AG04450 (cell line): ENCODE data around the gene TULP4. TPM values are rescaled to one million over a fixed set of nuclear protein-coding genes. Genes with fewer than 3 reads are reported as not detected.

Experiments
- CTCF ChIA-PET: fragments of 300-600, 350-600 bp; formaldehyde crosslinking; extraction: SDS; loops from one replicate; lab custom pipeline; 2022; ENCODE audit warnings: antibody characterized with exemption, inconsistent platforms; lab: Charles Lee
- POLR2A ChIA-PET: fragments of 350-600 bp; formaldehyde crosslinking; extraction: SDS; loops from one replicate; lab custom pipeline; 2021; ENCODE audit warnings: antibody characterized with exemption, inconsistent platforms; lab: Yijun Ruan, JAX
- DNase-seq: peaks from one replicate; pipeline ENCODE4 v3.0.0-alpha.2; 2011; ENCODE audit warnings: low read depth, low spot score
- H3K27ac ChIP-seq: one replicate; pipeline ENCODE4 v1.5.1; 2012; ENCODE audit warnings: low read depth, low read length, control low read depth
- H3K27me3 ChIP-seq: one replicate; pipeline ENCODE4 v1.6.0; 2012; ENCODE audit warnings: low read length; ENCODE audit not compliant: control insufficient read depth, insufficient read depth
- H3K4me3 ChIP-seq: 2 replicates; pipeline ENCODE4 v1.5.1; 2011; ENCODE audit warnings: mild to moderate bottlenecking, low read depth, low read length, control low read depth
- H3K9me3 ChIP-seq: 2 replicates; pipeline ENCODE4 v1.5.1; 2012; ENCODE audit warnings: low read length; ENCODE audit not compliant: control insufficient read depth, insufficient read depth
- polyA plus RNA-seq: library from polyadenylated mRNA; depleted of rRNA; stranded (reverse); fragments of >200 nt; gene quantifications from 2 replicates; pipeline ENCODE4 v1.2.3, GENCODE V29; 2011
- TF ChIP-seq, protein P1 (sequence below): IDR thresholded peaks from 2 replicates; pipeline ENCODE4 v1.5.1; 2011; ENCODE audit warnings: low read depth, low read length, control low read depth, inconsistent platforms

TULP4 gene
- polyA plus RNA-seq, 1 experiment: 15.9 TPM

DNA sequence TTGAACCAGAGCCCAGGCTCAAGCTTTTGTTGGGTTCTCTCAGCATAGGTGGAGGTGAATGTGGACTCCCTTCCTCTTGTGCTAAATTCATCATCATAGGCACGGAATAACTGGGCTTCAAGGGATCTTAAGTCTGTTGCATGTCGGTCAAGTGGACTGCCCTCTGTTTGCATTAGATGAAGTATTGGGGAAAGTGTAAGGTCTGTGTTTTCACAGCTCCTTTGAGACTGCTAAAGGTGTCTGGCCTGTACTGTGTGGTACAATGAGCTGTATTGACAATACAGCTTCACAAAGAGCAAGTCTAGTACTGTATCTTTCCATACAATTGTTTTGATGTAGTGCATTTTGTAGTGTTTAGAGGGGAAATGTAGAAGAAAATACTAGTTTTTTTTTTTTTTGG, 34.3 kb upstream of the TULP4 start:
- Histone ChIP-seq H3K9me3 (no peaks in the 10 kb centered on the region), H3K27me3 (no peaks in the 10 kb centered on the region), H3K4me3 (no peak overlapping the region), H3K27ac (no peak overlapping the region)
- DNase-seq: no peak
- ChIA-PET POLR2A (no interaction called here), CTCF (interaction anchor here (0.6 to 1.3 kb wide), 5 partner anchors 16 to 241 kb away, joined by 3 to 4 read pairs (median 3); no protein-coding TSS in a partner anchor)
- TF ChIP-seq, protein P1, sequence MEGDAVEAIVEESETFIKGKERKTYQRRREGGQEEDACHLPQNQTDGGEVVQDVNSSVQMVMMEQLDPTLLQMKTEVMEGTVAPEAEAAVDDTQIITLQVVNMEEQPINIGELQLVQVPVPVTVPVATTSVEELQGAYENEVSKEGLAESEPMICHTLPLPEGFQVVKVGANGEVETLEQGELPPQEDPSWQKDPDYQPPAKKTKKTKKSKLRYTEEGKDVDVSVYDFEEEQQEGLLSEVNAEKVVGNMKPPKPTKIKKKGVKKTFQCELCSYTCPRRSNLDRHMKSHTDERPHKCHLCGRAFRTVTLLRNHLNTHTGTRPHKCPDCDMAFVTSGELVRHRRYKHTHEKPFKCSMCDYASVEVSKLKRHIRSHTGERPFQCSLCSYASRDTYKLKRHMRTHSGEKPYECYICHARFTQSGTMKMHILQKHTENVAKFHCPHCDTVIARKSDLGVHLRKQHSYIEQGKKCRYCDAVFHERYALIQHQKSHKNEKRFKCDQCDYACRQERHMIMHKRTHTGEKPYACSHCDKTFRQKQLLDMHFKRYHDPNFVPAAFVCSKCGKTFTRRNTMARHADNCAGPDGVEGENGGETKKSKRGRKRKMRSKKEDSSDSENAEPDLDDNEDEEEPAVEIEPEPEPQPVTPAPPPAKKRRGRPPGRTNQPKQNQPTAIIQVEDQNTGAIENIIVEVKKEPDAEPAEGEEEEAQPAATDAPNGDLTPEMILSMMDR: no peak

DNA sequence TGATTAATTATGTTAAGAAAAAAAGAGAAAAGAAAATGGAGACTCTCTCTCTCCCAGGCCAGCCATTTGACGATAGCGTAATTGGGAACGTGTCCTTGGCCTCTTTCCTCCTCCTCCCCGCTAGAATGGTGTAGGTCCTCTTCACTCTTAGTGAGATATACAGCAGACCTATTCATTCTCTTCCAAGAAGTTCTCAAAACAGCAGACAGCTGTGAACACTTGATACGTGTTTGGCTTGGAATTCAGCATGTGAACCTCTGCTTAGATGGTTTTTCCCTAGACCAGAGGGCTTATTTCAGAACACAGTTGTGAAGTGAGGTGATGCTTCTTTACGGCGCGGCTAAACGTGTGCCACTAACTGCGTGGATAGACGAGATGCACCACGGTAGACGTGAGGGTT, 32.6 kb upstream of the TULP4 start:
- Histone ChIP-seq H3K27ac (no peak overlapping the region), H3K9me3 (no peaks in the 10 kb centered on the region), H3K27me3 (no peaks in the 10 kb centered on the region), H3K4me3 (no peak overlapping the region)
- ChIA-PET POLR2A (no interaction called here), CTCF (interaction anchor here (1.3 kb wide), 1 partner anchor 58 kb away, joined by 3 read pairs; no protein-coding TSS in a partner anchor)
- TF ChIP-seq, protein P1: no peak
- no peak for DNase-seq

DNA sequence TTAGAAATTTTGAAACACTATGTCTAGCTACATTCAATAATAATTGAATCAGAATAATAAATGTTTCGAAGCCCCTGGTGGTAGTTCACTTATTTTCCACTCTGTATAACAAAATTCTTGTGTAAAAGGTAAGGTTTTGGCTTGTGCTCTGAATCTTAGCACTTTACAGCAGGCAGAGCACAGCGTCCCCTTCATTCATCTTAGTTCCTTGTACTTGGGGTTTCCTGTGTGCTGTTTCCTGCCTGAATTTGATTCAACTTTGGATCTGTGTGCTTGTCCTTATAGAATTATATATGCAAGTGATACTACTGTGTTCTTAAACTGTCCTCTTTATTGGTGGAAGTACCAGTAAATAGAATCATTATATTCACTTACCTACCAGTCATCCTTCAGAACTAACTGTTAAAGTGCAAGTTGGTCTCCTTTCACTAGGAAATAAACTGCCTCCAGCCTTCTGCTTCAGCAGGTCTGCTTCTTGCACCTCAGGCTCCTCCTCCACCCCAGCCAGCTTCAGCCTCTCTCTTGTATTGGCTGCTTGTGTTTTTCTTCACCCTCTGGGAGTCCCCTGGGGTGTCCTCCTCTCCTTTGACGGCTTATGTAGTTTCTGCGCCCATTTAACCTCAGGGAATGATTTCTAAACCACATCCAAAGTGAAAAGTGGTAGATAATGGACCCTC, 28.8 kb upstream of the TULP4 start:
- no peak for DNase-seq
- H3K27me3 ChIP-seq: no peaks in the 10 kb centered on the region
- H3K9me3 ChIP-seq: no peaks in the 10 kb centered on the region
- H3K4me3 ChIP-seq: no peak overlapping the region
- TF ChIP-seq, protein P1: no peak
- CTCF ChIA-PET: no interaction called here
- H3K27ac ChIP-seq: peak overlapping the region; percentile 92
- POLR2A ChIA-PET: no interaction called here

DNA sequence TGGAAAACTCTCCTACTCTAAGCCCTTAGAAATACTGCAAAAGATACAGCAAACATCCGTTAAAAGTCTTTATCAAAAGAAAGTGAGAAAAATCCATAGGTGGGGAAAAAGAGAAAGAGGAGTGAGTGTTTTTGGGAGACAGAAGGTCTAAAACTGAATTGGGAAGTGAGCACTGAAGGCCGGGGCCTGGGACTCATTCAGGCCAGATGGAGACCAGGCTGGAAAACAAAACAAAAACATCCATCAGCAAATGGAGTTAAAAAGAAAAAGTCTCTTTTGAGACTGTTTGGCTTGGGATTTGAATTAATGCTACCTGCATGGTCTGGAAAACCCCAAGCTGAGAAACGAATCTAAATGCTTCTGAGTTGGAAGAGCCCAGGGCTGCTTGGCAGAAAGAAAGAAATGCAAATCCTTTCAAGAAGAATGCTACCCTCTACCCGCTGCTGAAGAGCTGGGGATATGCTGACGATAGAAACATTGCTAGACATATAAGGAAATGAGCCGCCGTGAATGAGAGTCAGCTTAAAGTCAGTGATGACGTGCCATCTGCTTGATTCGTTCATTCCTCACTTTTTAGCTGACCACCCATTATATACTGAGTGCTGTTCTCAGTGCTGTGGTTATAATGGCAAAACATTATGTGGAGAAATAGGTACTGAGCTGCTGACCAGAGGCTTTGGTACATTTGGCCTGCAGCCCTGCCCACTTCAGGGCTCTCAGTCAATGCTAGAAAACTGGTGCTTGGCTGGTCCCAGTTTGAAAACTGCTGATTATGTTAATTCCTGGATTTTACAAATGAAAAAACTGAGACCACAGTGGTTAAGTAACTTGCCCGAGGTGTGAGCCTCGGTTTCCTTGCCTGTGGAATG, 28.0 kb upstream of the TULP4 start:
- TF ChIP-seq, protein P1: no peak
- H3K27me3 ChIP-seq: no peaks in the 10 kb centered on the region
- H3K4me3 ChIP-seq: peak overlapping the region; percentile 14; the same call in 1 of the 2 replicates
- H3K27ac ChIP-seq: peak overlapping the region; percentile 92
- peak; percentile 88 for DNase-seq
- ChIA-PET POLR2A (no interaction called here), CTCF (interaction anchor here (0.9 kb wide), 1 partner anchor 63 kb away, joined by 7 read pairs; no protein-coding TSS in a partner anchor)
- H3K9me3 ChIP-seq: no peaks in the 10 kb centered on the region
